GM19238 (cell line): ENCODE results near the gene PRMT1.
"Not testable (repeated sequence)": the region's sequence is repeated elsewhere in the genome, so short reads cannot be mapped to it uniquely, and the experiment has no call there.

Experiments used
- DNase-seq: peaks from one replicate; pipeline ENCODE4 v3.0.0; 2011; ENCODE audit warnings: low spot score; ENCODE audit not compliant: insufficient read length

PRMT1 gene

DNA sequence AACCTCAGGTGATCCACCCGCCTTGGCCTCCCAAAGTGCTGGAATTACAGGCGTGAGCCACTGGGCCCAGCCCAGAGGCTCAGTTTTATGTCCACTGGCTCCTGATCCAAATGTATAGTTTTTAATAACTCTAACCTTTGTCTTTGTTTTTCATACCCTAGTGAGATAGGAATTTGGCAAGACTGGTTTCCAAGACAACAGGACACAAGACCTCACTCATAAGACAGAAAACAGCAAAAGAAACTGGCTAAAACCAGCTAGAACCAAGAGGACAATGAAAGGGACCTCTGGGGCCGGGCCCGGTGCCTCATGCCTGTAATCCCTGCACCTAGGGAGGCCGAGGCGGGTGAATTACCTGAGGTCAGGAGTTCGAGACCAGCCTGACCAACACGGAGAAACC, 41.4 kb downstream of the PRMT1 start:
- DNase-seq: no peak

DNA sequence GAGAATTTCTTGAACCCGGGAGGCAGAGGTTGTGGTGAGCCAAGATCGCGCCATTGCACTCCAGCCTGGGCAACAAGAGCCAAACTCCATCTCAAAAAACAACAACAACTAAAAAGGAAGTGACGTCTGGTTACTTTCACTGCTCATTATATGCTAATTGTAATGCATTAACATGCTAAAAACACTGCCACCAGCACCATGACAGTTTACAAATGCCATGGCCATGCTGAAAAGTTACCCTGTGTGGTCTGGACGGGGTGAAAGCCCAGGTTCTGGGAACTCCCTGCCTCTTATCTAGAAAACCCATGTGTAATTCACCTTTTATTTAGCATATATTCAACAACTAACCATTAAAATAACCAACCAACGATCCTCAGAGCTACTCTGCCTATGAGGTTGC, 41.9 kb downstream of the PRMT1 start:
- DNase-seq: no peak

DNA sequence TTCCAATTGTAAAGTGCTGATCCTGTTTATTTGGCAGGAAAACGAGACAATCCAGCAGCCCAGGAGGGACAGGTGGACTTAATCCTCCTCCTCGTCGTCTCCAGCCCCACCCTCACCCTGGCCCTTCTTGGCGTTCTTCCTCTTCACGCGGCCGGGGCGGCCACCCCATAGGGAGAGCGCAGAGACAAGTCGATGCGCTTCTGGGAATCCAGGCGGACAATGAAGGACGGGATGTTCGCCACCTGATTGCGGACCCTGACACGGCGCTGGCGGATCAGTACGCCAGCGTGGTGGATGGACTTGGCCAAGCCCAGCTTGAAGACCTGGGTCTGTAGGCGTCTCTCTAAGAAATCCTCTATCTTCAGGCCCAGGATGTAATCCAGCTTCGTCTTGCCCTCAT, 42.3 kb downstream of the PRMT1 start:
- DNase-seq: not testable (repeated sequence)

GRCh38 chr19:49727217-49728030, 50.4 kb downstream of the PRMT1 start:
- DNase-seq: no peak

GRCh38 chr19:49730166-49730565, 53.1 kb downstream of the PRMT1 start:
- DNase-seq: no peak
